Mesothelial cell of epicardium (in vitro differentiated cells): ENCODE measurements around the gene ZIC5. TPM values are rescaled to one million over a fixed set of nuclear protein-coding genes. Genes with fewer than 3 reads are reported as not detected.
"Not testable (repeated sequence)": the region's sequence is repeated elsewhere in the genome, so short reads cannot be mapped to it uniquely, and the experiment has no call there.

Experiments
- DNase-seq, 2 experiments: peaks; one replicate each; pipeline ENCODE4 v3.0.0; 2021; ENCODE audit warnings: low spot score in 2 of 2; ENCODE audit not compliant: unreplicated experiment in 2 of 2
- H3K27ac Mint-ChIP-seq: 2 replicates; pipeline ENCODE4 v1.8.0; 2021; ENCODE audit warnings: mixed read lengths
- H3K27me3 Mint-ChIP-seq: 2 replicates; pipeline ENCODE4 v1.8.0; 2021; ENCODE audit warnings: low read depth, mixed read lengths
- H3K36me3 Mint-ChIP-seq: 2 replicates; pipeline ENCODE4 v1.8.0; 2021; ENCODE audit warnings: mixed read lengths
- H3K4me1 Mint-ChIP-seq: 2 replicates; pipeline ENCODE4 v1.8.0; 2021; ENCODE audit warnings: mixed read lengths
- H3K4me3 Mint-ChIP-seq: 2 replicates; pipeline ENCODE4 v1.8.0; 2021; ENCODE audit warnings: mild to moderate bottlenecking, moderate library complexity, mixed read lengths
- H3K9me3 Mint-ChIP-seq: 2 replicates; pipeline ENCODE4 v1.8.0; 2021; ENCODE audit warnings: mixed read lengths
- CTCF ChIP-seq: fragments of 200-600 bp; sonication (generic); IDR thresholded peaks from one replicate; pipeline ENCODE4 v1.5.0; 2021; ENCODE audit warnings: antibody characterized with exemption; ENCODE audit not compliant: unreplicated experiment
- total RNA-seq: library from RNA; stranded (reverse); gene quantifications from 3 replicates; pipeline ENCODE4 v1.2.1, GENCODE V29; 2021

The ZIC5 gene
- total RNA-seq, 1 donor from 2014 or later: not detected

GRCh38 chr13:99955747-99956472 lies 15.7 kb downstream of the ZIC5 start:
- Mint-ChIP-seq H3K27ac (no peak overlapping the region), H3K9me3 (no peaks in the 10 kb centered on the region), H3K4me3 (peak overlapping the region; percentile 67), H3K4me1 (peaks cover 19% of the 10 kb centered on the region), H3K36me3 (no peaks in the 10 kb centered on the region), H3K27me3 (peaks cover 96% of the 10 kb centered on the region)
- DNase-seq: peak in 1 of 2 experiments; percentile 64
- TF ChIP-seq CTCF: no peak

- peaks cover 23% of the 10 kb centered on the region for H3K4me1 Mint-ChIP-seq
- no peaks in the 10 kb centered on the region for H3K9me3 Mint-ChIP-seq
- DNase-seq: no peak
- H3K27me3 Mint-ChIP-seq: peaks cover 98% of the 10 kb centered on the region
- no peaks in the 10 kb centered on the region for H3K36me3 Mint-ChIP-seq
- H3K4me3 Mint-ChIP-seq: peak overlapping the region; percentile 67
- no peak overlapping the region for H3K27ac Mint-ChIP-seq
- TF ChIP-seq CTCF: no peak
Observed at GRCh38 chr13:99955107-99955746, 16.3 kb downstream of the ZIC5 start.

GRCh38 chr13:99953138-99953755 lies 18.3 kb downstream of the ZIC5 start:
- Mint-ChIP-seq H3K4me1 (peaks cover 28% of the 10 kb centered on the region), H3K4me3 (no peak overlapping the region), H3K9me3 (no peaks in the 10 kb centered on the region), H3K27ac (no peak overlapping the region), H3K27me3 (peaks cover 95% of the 10 kb centered on the region), H3K36me3 (no peaks in the 10 kb centered on the region)
- no peak for TF ChIP-seq CTCF
- DNase-seq: no peak

GRCh38 chr13:99951666-99952065 lies 19.9 kb downstream of the ZIC5 start:
- H3K9me3 Mint-ChIP-seq, H3K27ac Mint-ChIP-seq, H3K4me3 Mint-ChIP-seq, DNase-seq, H3K36me3 Mint-ChIP-seq: not testable (repeated sequence)
- H3K4me1 Mint-ChIP-seq: peaks cover 21% of the 10 kb centered on the region
- H3K27me3 Mint-ChIP-seq: peaks cover 94% of the 10 kb centered on the region

GRCh38 chr13:99949679-99950413 lies 21.7 kb downstream of the ZIC5 start:
- Mint-ChIP-seq H3K27me3 (peaks cover 85% of the 10 kb centered on the region), H3K4me3 (no peak overlapping the region), H3K36me3 (no peaks in the 10 kb centered on the region), H3K27ac (peak overlapping the region; percentile 47), H3K9me3 (no peaks in the 10 kb centered on the region), H3K4me1 (peaks cover 15% of the 10 kb centered on the region)
- DNase-seq: no peak
- TF ChIP-seq CTCF: no peak
